HFF-Myc (cell line): ENCODE measurements around the gene KRT34.

Source experiments
- DNase-seq: peaks from one replicate; pipeline ENCODE4 v3.0.0-alpha.2; 2011; ENCODE audit warnings: low read depth; ENCODE audit errors: extremely low read depth
- H3K4me3 ChIP-seq: replicated peaks from 2 replicates; pipeline ENCODE4 v1.5.1; 2011; ENCODE audit warnings: low read depth, mild to moderate bottlenecking, control low read depth, low read length
- CTCF ChIP-seq: IDR thresholded peaks from 2 replicates; pipeline ENCODE4 v1.5.1; 2012; ENCODE audit warnings: mild to moderate bottlenecking, low read depth, low read length, control low read depth; ENCODE audit errors: missing control alignments

Gene KRT34

GRCh38 chr17:41340934-41341861 lies 40.9 kb downstream of the KRT34 start:
- no peak for TF ChIP-seq CTCF
- no peak for DNase-seq
- H3K4me3 ChIP-seq = no peak overlapping the region

GRCh38 chr17:41340494-41340893 lies 41.6 kb downstream of the KRT34 start:
- H3K4me3 ChIP-seq = no peak overlapping the region
- no peak for DNase-seq
- TF ChIP-seq CTCF = no peak

DNA sequence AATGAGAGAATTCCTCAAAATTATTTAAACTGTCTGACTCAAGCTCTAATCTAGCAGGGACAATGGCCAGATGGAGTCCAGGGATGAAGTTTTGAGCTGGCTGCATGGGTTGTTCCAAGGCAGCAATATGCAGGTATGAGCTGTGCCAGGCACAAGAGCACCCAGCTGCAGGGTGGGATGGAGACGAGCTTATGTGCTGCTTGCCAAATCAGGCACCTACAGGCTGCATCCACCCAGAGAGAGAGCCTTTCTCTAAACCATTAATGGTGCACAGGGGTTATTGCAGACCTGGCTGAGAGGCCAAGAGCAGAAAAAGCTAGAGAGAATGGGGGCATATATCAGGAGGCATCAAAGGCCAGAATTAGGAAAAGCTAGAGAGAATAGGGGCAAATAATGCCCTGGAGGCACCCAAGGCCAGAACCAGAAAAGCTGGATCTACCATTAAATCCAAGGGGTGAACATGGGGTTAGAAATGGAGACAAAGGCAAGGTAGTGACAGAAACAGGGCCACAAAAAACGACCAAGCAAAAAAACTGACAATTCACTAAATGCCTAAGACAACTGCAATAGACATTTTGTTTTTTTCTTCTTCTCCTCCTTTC lies 42.4 kb downstream of the KRT34 start:
- no peak for TF ChIP-seq CTCF
- DNase-seq = no peak
- H3K4me3 ChIP-seq = no peak overlapping the region

- no peak for TF ChIP-seq CTCF
- DNase-seq = no peak
These were observed 43.1 kb downstream of the KRT34 start for GRCh38 chr17:41338961-41339485.

GRCh38 chr17:41335747-41336146 lies 46.4 kb downstream of the KRT34 start:
- H3K4me3 ChIP-seq = no peak overlapping the region
- TF ChIP-seq CTCF = no peak
- no peak for DNase-seq

More at GRCh38 chr17:41338961-41339485, 43.1 kb downstream of the KRT34 start:
- H3K4me3 ChIP-seq = no peak overlapping the region

- H3K4me3 ChIP-seq = no peak overlapping the region
- no peak for TF ChIP-seq CTCF
- no peak for DNase-seq
These were observed 47.5 kb downstream of the KRT34 start for GRCh38 chr17:41334385-41335305.
